ENCODE measurements around the gene HIF1A. TPM values are rescaled to one million over a fixed set of nuclear protein-coding genes. Genes with fewer than 3 reads are reported as not detected.
"Not testable (repeated sequence)": the region's sequence is repeated elsewhere in the genome, so short reads cannot be mapped to it uniquely, and the experiment has no call there.

The HIF1A gene
- total RNA-seq, 2 donors from 2014 or later = 81.2 to 89.1 TPM

DNA sequence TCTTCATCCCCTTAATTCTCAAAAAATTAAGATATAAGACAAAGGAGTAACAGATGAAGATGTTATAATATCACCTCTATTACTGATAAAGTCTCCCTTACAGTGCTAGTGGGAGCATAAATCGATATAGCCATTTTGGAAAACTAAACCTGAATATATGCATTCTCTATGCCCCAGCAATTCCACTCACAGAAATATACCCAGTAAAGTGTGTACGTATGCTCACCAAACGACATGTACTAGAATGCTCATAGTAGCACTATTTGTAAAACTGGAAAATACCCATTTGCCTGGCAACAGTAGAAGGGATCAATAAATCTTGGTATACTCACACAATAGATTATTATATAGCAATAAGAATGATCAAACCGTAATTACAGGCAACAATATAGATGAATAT, 44.0 kb upstream of the HIF1A start:
- DNase-seq (ENCODE audit: low spot score) = no peak
- H3K36me3 ChIP-seq = no peaks in the 10 kb centered on the region
- TF ChIP-seq, protein P1, sequence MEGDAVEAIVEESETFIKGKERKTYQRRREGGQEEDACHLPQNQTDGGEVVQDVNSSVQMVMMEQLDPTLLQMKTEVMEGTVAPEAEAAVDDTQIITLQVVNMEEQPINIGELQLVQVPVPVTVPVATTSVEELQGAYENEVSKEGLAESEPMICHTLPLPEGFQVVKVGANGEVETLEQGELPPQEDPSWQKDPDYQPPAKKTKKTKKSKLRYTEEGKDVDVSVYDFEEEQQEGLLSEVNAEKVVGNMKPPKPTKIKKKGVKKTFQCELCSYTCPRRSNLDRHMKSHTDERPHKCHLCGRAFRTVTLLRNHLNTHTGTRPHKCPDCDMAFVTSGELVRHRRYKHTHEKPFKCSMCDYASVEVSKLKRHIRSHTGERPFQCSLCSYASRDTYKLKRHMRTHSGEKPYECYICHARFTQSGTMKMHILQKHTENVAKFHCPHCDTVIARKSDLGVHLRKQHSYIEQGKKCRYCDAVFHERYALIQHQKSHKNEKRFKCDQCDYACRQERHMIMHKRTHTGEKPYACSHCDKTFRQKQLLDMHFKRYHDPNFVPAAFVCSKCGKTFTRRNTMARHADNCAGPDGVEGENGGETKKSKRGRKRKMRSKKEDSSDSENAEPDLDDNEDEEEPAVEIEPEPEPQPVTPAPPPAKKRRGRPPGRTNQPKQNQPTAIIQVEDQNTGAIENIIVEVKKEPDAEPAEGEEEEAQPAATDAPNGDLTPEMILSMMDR (IDR thresholded peaks at IDR 0.05) = no peak
- no peak overlapping the region for H3K27ac ChIP-seq
- no peaks in the 10 kb centered on the region for H3K9me3 ChIP-seq
- H3K4me3 ChIP-seq = no peak overlapping the region
- H3K27me3 ChIP-seq = no peaks in the 10 kb centered on the region
- peaks cover 0 to 10% of the 10 kb centered on the region in 2 donors for H3K4me1 ChIP-seq

DNA sequence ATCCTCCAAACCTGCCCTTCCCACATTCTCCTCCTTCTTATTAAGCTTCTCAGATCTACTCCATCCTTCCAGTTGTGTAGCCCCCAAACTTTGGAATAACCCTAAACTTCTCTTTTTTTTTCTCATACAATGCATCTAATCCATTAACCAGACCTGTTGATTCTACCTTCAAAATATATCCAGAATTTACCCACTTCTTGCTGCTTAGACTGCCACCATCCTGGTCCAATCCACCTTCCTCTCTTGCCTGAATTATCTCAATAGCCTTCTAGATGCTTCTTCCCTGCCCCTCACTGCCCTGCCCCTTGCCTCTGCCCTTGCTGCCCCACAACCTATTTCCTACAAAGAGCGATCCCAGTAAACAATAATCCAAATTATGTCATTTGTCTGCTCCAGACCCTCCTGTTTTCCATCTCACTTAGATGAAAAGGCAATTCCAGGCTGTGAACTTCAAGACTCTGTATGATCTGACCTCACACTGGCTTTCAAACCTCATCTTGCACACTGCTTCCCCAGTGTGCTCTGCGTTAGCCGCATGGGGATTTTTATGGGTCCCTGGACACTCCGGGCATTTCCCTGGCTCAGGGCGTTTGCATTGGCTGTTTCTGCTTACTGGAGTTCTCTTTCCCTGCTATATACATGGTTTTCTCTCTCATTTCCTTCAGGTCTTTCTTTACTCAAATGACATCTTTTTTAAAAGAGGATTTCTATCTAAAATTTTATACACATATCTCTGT, 42.6 kb upstream of the HIF1A start:
- no peaks in the 10 kb centered on the region for H3K36me3 ChIP-seq
- no peak overlapping the region for H3K4me3 ChIP-seq
- TF ChIP-seq, protein P1 (IDR thresholded peaks at IDR 0.05) = no peak
- H3K4me1 ChIP-seq = peaks cover 0 to 10% of the 10 kb centered on the region in 2 donors
- no peaks in the 10 kb centered on the region for H3K27me3 ChIP-seq
- no peak for DNase-seq (ENCODE audit: low spot score)
- H3K27ac ChIP-seq = no peak overlapping the region
- no peaks in the 10 kb centered on the region for H3K9me3 ChIP-seq

DNA sequence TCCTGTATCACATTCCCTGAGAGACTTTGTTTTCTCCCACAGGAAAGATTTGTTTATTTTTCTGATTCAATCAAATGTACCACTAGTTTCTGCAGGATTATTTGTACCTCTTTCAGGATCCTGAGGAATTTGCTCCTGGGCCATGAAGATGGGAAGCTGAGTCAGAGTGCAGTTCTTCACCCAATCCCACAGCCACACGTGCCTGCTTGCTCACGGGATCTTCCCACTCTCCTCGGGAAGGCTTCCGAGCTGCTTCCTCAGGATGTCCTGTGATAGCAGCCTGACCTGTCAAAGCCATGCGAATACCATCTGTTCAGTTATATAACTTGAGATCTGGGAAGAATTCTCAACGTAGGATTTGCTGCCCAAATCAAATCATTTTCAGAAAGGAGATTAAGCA, 41.8 kb upstream of the HIF1A start:
- no peak overlapping the region for H3K4me3 ChIP-seq
- H3K36me3 ChIP-seq = no peaks in the 10 kb centered on the region
- H3K9me3 ChIP-seq = no peaks in the 10 kb centered on the region
- H3K27ac ChIP-seq = no peak overlapping the region
- H3K4me1 ChIP-seq = peaks cover 0 to 10% of the 10 kb centered on the region in 2 donors
- H3K27me3 ChIP-seq = no peaks in the 10 kb centered on the region
- TF ChIP-seq, protein P1 (IDR thresholded peaks at IDR 0.05) = no peak
- DNase-seq (ENCODE audit: low spot score) = peak; percentile 63

DNA sequence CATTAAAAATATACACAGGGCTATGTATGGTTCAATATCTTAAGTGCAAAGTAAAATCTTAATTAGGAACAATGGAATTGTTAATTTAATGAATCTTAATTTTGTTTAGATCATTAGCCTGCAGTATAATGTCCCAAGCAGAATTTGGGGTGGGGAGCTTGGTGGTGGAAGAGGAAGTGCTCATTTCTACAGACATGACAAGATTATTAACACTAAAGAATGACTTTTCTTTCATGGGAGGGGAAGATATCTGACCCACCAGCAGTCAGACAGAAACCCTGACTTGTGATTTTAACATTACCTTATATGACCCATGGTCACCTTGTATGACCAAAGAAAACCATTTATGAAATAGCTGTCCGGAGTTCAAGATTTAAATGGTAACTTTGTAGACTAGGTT, 41.3 kb upstream of the HIF1A start:
- peaks cover 0 to 10% of the 10 kb centered on the region in 2 donors for H3K4me1 ChIP-seq
- no peak for DNase-seq (ENCODE audit: low spot score)
- H3K4me3 ChIP-seq = no peak overlapping the region
- H3K9me3 ChIP-seq = no peaks in the 10 kb centered on the region
- H3K27ac ChIP-seq = no peak overlapping the region
- no peaks in the 10 kb centered on the region for H3K36me3 ChIP-seq
- H3K27me3 ChIP-seq = no peaks in the 10 kb centered on the region
- TF ChIP-seq, protein P1 (IDR thresholded peaks at IDR 0.05) = no peak

DNA sequence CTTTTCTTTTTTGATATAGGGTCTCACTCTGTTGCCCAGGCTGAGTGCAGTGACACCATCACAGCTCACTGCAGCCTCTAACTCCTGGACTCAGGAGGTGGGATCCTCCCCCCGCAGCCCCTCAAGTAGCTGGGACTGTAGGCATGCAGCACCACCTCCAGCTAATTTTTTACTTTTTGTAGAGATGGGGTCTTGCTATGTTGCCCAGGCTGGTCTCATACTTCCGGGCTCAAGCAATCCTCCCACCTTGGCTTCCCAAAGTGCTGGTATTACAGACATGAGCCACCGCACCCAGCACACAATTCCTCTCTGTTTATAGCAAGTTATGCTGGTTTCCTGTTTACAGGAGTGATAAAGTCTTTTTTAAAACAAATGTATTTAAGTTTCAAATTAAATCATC, 39.5 kb upstream of the HIF1A start:
- Histone ChIP-seq H3K36me3 (no peaks in the 10 kb centered on the region), H3K4me3 (no peak overlapping the region), H3K27me3 (no peaks in the 10 kb centered on the region), H3K27ac (no peak overlapping the region), H3K9me3 (no peaks in the 10 kb centered on the region), H3K4me1 (peaks cover 0 to 10% of the 10 kb centered on the region in 2 donors)
- no peak for DNase-seq (ENCODE audit: low spot score)
- TF ChIP-seq, protein P1 (IDR thresholded peaks at IDR 0.05) = no peak

DNA sequence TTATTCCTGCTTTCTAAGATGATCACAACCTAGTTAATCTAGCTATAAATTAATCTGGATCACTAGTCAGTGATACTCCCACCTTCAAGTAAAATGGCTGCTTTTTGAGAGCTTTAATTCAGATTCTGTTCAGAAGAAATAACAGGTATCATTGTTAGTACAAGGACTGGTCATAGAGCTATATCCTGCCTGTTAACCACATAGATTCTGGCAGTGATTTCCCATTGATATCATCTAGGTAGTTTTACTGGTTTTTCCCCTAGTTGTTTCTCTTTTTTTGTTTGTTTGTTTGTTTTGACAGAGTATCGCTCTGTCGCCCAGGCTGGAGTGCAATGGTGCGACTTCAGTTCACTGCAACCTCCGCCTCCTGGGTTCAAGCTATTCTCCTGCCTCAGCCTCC, 39.0 kb upstream of the HIF1A start:
- DNase-seq (ENCODE audit: low spot score) = no peak
- no peak overlapping the region for H3K4me3 ChIP-seq
- H3K27me3 ChIP-seq = no peaks in the 10 kb centered on the region
- H3K4me1 ChIP-seq = peaks cover 0 to 13% of the 10 kb centered on the region in 2 donors
- H3K9me3 ChIP-seq = no peaks in the 10 kb centered on the region
- H3K36me3 ChIP-seq = no peaks in the 10 kb centered on the region
- TF ChIP-seq, protein P1 (IDR thresholded peaks at IDR 0.05) = no peak
- no peak overlapping the region for H3K27ac ChIP-seq

DNA sequence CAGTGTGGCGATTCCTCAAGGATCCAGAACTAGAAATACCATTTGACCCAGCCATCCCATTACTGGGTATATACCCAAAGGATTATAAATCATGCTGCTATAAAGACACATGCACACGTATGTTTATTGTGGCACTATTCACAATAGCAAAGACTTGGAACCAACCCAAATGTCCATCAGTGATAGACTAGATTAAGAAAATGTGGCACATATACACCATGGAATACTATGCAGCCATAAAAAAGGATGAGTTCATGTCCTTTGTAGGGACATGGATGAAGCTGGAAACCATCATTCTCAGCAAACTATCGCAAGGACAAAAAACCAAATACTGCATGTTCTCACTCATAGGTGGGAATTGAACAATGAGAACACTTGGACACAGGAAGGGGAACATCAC, 37.2 kb upstream of the HIF1A start:
- not testable (repeated sequence) for H3K27me3 ChIP-seq; H3K27ac ChIP-seq; H3K36me3 ChIP-seq; H3K4me3 ChIP-seq; DNase-seq (ENCODE audit: low spot score); H3K9me3 ChIP-seq
- H3K4me1 ChIP-seq = peaks cover 0 to 23% of the 10 kb centered on the region in 2 donors

Measured in right atrium auricular region (tissue), 2 donors.